NB4 (cell line): Measurements from ENCODE around the gene MIS18A.

Source experiments
- CTCF ChIP-seq: IDR thresholded peaks from one replicate; pipeline ENCODE4 v1.5.1; 2012; ENCODE audit warnings: low read depth, low read length
- MAX ChIP-seq: IDR thresholded peaks from 2 replicates; pipeline ENCODE4 v1.6.1; 2011; ENCODE audit warnings: low read depth, low read length
- MYC ChIP-seq: IDR thresholded peaks from 2 replicates; pipeline ENCODE4 v1.6.1; 2011; ENCODE audit warnings: low read depth, low read length
- POLR2A ChIP-seq: IDR thresholded peaks from 2 replicates; pipeline ENCODE4 v1.6.1; 2011; ENCODE audit warnings: mild to moderate bottlenecking; ENCODE audit not compliant: insufficient read length; ENCODE audit errors: extremely low read depth

- TF ChIP-seq CTCF (no peak), MAX (no peak), POLR2A (no peak), MYC (no peak)
Measured at GRCh38 chr21:32308696-32309095, 29.8 kb upstream of the MIS18A start.
